GM18498 (cell line): ENCODE data around the gene NPSR1.
"Not testable (repeated sequence)": the region's sequence is repeated elsewhere in the genome, so short reads cannot be mapped to it uniquely, and the experiment has no call there.

ENCODE experiments used
- ATAC-seq: cut with Tn5 transposase; IDR thresholded peaks from one replicate; pipeline ENCODE4 v1.9.1; 2021; ENCODE audit warnings: mild to moderate bottlenecking, moderate library complexity; ENCODE audit not compliant: unreplicated experiment

Gene NPSR1

GRCh38 chr7:34831436-34831835, 173.4 kb downstream of the NPSR1 start:
- no peak for ATAC-seq

GRCh38 chr7:34832020-34832419, 174.0 kb downstream of the NPSR1 start:
- ATAC-seq: no peak

DNA sequence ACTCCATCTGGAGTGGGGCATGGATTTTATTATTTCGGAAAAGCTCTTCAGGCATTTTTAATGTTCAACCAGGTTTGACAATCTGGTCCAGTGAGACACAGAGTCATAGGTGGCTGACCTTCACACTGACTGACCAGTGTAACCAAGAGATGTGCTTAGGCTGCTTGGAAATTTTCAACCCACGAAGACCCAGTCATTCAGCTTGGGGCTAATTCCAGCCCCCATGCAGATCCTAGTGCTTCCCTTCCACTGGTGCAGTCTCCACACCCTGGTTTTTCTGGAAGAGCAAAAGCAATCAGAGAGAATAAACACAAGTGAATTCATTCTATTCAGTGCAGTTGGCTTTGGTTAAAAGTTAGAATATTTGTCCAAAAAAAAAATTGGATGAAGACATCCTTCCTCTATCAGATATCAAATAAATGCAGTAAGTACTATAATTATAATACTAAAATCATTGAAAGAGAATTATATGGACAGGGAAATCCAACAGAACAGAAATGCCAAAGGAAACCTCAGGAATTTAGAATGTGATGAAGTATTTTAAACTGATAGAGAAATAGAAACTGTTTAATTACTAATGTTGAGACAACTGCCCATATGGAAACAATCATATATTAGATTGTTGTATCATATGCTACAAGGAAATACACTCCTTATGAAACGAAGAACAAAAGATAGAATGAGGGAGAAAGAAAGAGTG, 178.0 kb downstream of the NPSR1 start:
- no peak for ATAC-seq

DNA sequence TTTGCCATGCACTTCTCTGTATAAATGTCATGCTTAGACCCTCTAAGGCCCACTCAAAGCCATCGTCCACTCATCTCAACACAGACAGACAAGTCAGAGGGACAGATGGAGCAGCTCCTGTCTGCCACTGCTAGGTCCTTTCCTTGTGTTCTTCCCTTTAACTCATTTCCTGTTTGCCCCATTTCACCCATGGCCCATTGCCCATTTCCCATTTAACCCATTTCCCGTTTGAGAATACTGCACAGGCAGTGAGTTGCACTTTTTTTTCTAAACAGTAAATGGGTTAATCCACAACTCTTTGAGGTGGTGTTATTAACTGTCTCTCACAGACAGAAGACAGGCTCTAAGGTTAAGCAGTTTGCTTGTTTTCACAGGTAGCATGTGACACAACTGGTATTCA, 179.3 kb downstream of the NPSR1 start:
- no peak for ATAC-seq

DNA sequence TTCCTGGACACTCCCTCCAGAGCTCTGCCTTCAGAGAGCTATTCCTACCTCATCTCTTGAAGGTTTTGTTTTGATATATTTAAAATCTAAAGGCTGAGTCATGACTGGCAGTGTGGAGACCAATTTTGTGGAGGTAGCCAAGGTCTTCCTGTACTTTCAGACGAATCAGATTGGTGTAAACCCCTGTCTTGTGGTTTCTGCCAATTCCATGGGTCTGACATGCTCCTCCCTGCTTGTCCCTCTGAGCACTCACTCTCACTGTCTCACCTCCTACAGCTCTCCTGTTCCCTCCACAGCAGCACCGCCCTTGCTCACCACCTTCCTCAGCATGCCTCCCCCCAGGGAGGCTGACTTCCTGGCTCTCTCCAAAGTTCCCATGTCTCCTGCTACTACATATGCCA, 179.8 kb downstream of the NPSR1 start:
- no peak for ATAC-seq

DNA sequence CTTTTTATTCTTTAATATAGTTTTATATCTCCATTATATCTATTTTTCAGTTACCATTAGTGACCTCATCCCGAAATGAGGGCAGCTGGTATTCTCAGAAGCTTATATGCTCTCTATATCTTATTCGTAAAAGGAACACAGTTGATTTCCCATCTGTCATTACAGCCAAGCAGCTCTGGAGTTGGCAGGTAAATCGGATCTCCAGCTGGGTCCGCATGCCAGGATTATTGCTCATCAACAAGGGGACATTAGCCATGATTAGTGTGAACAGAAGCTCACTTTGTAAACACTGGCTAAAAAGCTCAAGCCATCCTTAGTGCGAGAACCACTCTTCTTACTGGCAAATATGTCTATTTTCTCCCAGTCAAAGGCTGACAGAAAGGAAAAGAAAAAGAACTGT, 180.3 kb downstream of the NPSR1 start:
- ATAC-seq: no peak

DNA sequence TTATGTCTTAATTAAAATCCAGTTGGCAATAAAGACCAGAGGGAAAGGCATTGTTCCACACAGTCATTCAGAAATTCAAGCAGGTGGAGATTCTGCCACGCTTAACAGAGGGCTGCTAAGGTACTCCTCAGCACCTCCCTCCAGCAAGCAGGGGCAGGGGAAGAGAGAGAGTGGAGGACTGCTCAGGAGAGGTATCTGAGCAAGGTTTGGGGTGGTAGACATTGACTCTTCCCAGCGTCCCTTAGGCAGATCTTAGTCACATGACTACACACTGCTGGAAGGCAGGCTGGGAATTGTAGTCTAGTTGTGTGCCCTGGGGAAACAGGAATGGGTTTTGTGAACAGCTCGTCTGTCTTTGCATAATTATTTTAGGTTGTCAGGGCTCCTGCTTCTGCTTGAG, 181.6 kb downstream of the NPSR1 start:
- ATAC-seq: no peak

DNA sequence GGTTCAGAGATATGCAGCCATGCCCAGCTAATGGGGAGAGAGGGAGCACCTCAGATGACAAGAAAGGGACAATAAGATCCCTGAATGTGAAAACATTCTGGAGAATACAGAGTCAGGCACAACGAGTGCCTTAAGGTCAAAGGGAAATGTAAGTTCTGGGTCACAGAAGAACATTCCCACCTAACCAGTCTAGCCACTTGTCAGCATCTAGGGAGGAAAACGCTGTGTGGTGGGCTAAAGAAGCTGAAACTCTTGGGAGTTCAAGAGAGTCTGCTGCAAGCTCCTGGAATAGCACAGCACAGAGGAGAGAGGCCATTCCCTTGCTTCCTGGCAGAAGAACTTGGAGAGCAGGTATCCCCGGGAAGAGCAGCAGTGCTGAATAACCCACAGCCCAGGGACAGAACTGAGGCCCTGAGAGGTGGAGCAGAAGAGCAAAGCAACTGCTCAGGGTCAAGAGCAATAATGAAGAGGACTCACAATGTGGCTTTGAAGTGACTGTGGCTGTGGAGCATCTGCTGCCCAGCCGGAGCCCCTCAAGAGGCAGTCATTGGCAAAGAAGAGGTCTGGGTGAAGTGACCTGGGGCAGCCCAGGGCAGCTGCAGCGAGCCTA, 182.3 kb downstream of the NPSR1 start:
- ATAC-seq: no peak

- no peak for ATAC-seq
Observed at GRCh38 chr7:34841326-34841725, 183.3 kb downstream of the NPSR1 start.

DNA sequence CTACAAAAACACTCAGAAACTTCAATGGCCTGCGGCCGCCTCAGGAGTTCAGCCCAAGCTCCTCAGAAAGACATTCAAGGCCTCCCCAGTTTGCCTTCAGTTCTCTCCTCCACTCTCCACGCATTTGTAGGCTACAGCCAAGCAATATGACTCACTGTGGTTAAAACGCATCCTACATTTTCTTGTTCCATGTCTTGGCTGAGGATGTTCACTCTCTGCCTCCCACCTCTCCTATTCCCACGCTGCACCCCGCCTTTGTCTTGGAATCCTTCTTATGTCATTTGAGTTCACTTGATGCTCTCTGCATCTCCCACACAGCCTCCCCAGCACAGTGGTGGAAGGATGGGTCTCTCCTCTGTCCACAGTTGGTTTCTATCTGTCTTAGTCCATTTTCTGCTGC, 184.8 kb downstream of the NPSR1 start:
- ATAC-seq: no peak

GRCh38 chr7:34844406-34844805, 186.4 kb downstream of the NPSR1 start:
- ATAC-seq: no peak

- no peak for ATAC-seq
Observed at GRCh38 chr7:34844936-34845665, 187.1 kb downstream of the NPSR1 start.

GRCh38 chr7:34845666-34846361, 187.8 kb downstream of the NPSR1 start:
- ATAC-seq: no peak

DNA sequence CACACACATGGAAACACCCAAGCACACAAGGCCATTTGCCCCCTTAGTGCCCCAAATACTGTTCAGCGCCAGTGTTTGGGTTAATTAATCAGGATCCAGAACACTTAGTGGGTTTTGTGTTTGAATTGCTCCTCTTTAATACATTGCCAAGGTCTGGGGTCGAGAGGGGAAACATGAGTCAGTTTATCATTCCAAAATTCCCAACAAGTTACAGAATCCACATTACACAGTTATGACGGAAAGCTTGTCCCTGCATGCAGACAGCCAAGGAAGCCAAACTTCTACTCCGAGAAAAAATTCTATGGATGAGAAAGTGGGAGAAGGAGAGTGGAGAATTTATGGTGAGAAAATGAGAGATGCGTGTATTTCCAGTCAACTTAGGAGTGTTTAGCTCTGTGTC, 189.0 kb downstream of the NPSR1 start:
- ATAC-seq: no peak

DNA sequence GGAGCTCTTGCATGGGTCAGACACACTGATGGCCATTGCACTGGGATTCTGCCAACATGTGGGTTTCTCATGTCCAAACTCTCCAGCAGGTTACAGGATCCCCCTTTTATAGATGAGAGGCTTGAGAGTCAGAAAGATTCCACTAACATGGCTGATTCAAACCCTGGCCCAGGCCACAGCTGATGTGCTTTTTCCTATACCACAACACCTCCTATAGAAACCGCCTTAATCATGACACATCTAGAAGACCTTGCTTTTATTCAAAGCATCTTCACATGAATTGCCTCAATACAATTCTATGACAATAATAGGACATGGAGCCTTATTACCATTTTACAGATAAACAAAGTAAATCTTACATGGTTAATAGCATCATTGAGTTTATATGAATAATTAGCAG, 190.7 kb downstream of the NPSR1 start:
- ATAC-seq: no peak

- no peak for ATAC-seq
Observed at GRCh38 chr7:34849163-34849960, 191.3 kb downstream of the NPSR1 start.

DNA sequence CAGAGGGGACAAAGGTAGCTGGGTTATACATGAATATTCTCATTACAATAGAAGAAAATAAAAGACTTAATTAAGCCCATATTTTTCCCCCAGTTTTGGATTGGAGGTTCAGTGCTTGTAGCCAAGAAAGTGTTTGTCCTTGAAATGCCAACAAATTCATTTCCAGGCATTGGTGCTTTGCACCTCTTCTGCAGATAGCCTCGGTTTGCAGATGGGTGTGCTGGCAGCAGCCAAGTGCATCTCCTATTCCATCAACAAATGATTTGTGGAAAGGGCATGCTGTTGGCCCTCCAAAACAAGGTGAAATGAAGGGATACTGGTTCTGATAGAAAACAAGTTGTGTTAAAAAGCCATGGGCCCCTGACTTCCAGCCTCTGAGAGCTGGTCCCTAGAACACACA, 192.0 kb downstream of the NPSR1 start:
- ATAC-seq: no peak

DNA sequence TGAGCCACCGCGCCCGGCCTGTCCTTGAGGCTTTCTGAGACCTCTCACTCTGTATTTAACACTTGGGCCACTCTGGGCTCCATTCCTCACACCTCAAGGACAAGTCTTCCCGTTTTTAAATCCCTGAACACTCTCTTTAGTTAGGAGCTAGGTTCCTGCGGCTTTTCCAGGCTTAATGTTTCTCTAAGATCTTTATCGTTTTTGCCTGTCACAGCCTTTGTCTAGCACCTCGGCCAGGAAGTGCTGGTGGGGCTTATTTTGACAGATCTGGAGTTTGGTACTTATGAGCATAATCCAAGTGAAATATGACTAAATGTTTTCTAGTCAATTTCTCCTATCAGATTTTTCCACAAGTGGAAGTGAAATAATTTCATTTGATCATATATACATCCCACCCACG, 192.7 kb downstream of the NPSR1 start:
- no peak for ATAC-seq

DNA sequence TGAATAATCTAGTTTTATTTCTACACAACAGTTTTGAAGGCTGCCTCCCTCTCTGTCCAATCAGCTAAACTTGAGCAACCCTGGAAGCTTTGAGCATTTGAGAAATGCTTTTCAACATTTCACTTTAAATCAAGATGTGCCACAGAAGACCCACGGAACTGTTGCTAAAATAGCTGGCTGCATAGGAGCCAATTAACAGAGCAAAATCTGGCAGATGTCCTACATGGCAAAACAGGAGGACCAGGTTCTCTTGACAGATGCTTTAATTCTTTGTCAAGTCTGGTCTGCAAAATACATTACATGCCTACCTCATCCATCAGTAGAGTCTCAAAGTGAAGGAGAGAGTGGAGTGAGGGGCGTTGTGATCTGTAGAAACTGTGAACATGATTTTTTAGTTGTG, 193.4 kb downstream of the NPSR1 start:
- ATAC-seq: no peak

- ATAC-seq: not testable (repeated sequence)
Observed at GRCh38 chr7:34858444-34858843, 200.4 kb downstream of the NPSR1 start.

- ATAC-seq: not testable (repeated sequence)
Observed at GRCh38 chr7:34859281-34859680, 201.3 kb downstream of the NPSR1 start.
